HepG2 (cell line): ENCODE results near the gene MAP3K19. TPM values are rescaled to one million over a fixed set of nuclear protein-coding genes. Genes with fewer than 3 reads are reported as not detected.
"Not testable (repeated sequence)": the region's sequence is repeated elsewhere in the genome, so short reads cannot be mapped to it uniquely, and the experiment has no call there.

Experiments used
- ATAC-seq: fragments of 200-7000 bp; cut with Tn5 transposase; 3 replicates; pipeline ENCODE4 v1.9.1; 2020; ENCODE audit warnings: mild to moderate bottlenecking, moderate library complexity
- BruUV-seq: library from RNA; stranded (reverse); fragments of 400-500 nt; replicated peaks from 2 replicates; lab custom pipeline; 2021; lab: Mats Ljungman, UMichigan
- CTCF ChIA-PET: fragments of 300-600 bp; formaldehyde crosslinking; extraction: SDS; loops from one replicate; lab custom pipeline; 2021; ENCODE audit warnings: low total read pairs, inconsistent platforms, low intra/inter-chr PET ratio; lab: Yijun Ruan, JAX
- POLR2A ChIA-PET: fragments of 350-600 bp; sonication (Branson Sonifier 250); formaldehyde crosslinking; loops from one replicate; lab custom pipeline; 2020; ENCODE audit warnings: antibody characterized with exemption, inconsistent platforms; lab: Yijun Ruan, JAX
- DNase-seq: peaks from one replicate; pipeline ENCODE4 v3.0.0-alpha.2; 2015; ENCODE audit warnings: low spot score
- FAIRE-seq: peaks from 3 replicates; lab custom pipeline; 2011; peaks lifted over from hg19 to GRCh38; lab: Jason Lieb, UNC
- H2AFZ ChIP-seq: one replicate; pipeline ENCODE4 v1.6.1; 2011; ENCODE audit warnings: low read length, inconsistent platforms
- H3K27ac ChIP-seq: fragments of 300-600 bp; 3 replicates; pipeline ENCODE4 v1.8.0; 2011; ENCODE audit warnings: mixed run types, mild to moderate bottlenecking, mixed read lengths, low read length, inconsistent platforms; ENCODE audit not compliant: insufficient read depth; ENCODE audit errors: extremely low read length
- H3K27me3 ChIP-seq, 2 experiments: fragments of 200-600 bp in 1 of 2; 2 replicates in 1 of 2; 3 replicates in 1 of 2; pipeline versions ENCODE4 v1.6.0 to v1.8.0; 2011; ENCODE audit warnings: low read length in 2 of 2, mild to moderate bottlenecking in 2 of 2, moderate library complexity in 2 of 2, inconsistent platforms in 1 of 2; ENCODE audit not compliant: insufficient read depth in 2 of 2, control insufficient read depth in 1 of 2
- H3K36me3 ChIP-seq, 2 experiments: fragments of 200-600 bp in 1 of 2; replicated peaks in 1 of 2; 2 replicates in 1 of 2; 3 replicates in 1 of 2; pipeline versions ENCODE4 v1.5.1 to v1.8.0; 2011; ENCODE audit warnings: low read length in 2 of 2, inconsistent platforms in 1 of 2; ENCODE audit not compliant: insufficient read depth in 2 of 2, control insufficient read depth in 1 of 2
- H3K4me1 ChIP-seq: 2 replicates; pipeline ENCODE4 v1.5.1; 2012; ENCODE audit warnings: low read length, inconsistent platforms; ENCODE audit not compliant: insufficient read depth
- H3K4me2 ChIP-seq: 2 replicates; pipeline ENCODE4 v1.6.0; 2011; ENCODE audit warnings: low read depth, low read length, inconsistent platforms
- H3K4me3 ChIP-seq, 3 experiments: fragments of 200-600 bp in 1 of 3; sonication (generic), shearing (Covaris generic) in 1 of 3; replicated peaks in 1 of 3; 2 replicates each; pipeline ENCODE4 v1.5.1; 2011 to 2016; ENCODE audit warnings: low read length in 3 of 3, inconsistent platforms in 2 of 3, low read depth in 2 of 3, mild to moderate bottlenecking in 2 of 3, control low read depth in 1 of 3, mixed read lengths in 1 of 3; ENCODE audit not compliant: insufficient read depth in 1 of 3
- H3K79me2 ChIP-seq: one replicate; pipeline ENCODE4 v1.6.1; 2011; ENCODE audit warnings: low read length, inconsistent platforms; ENCODE audit not compliant: insufficient read depth
- H3K9ac ChIP-seq: 2 replicates; pipeline ENCODE4 v1.6.0; 2011; ENCODE audit warnings: mild to moderate bottlenecking, low read depth, low read length, inconsistent platforms; ENCODE audit not compliant: insufficient read depth
- H3K9me3 ChIP-seq: 2 replicates; pipeline ENCODE4 v1.5.1; 2012; ENCODE audit warnings: mild to moderate bottlenecking, low read length
- H4K20me1 ChIP-seq: 2 replicates; pipeline ENCODE4 v1.6.0; 2011; ENCODE audit warnings: inconsistent platforms, mild to moderate bottlenecking, low read length, moderate library complexity; ENCODE audit not compliant: insufficient read depth
- EHMT2 ChIP-seq: fragments of 200-600 bp; sonication (generic); IDR thresholded peaks from 2 replicates; pipeline ENCODE4 v1.7.0; 2017; ENCODE audit warnings: antibody characterized with exemption, low read depth, low read length, borderline replicate concordance
- EZH2 ChIP-seq: conservative IDR thresholded peaks from 2 replicates; pipeline ENCODE4 v1.6.1; 2012; ENCODE audit warnings: mild to moderate bottlenecking, low read depth, low read length, moderate library complexity
- FOSL1 ChIP-seq: sonication (generic); formaldehyde crosslinking; IDR thresholded peaks from 2 replicates; pipeline ENCODE4 v1.9.0; 2021; ENCODE audit warnings: missing genetic modification reagents, borderline replicate concordance
- KDM3A ChIP-seq: IDR thresholded peaks from 2 replicates; pipeline ENCODE4 v1.6.1; 2018; ENCODE audit warnings: low read depth, missing compliant biosample characterization
- SP1 ChIP-seq, 2 experiments: fragments of 450-650 bp in 1 of 2; sonication (generic) in 1 of 2; formaldehyde crosslinking in 1 of 2; IDR thresholded peaks; 2 replicates each; pipeline versions ENCODE4 v1.4.0 to v1.6.1; 2016 to 2020; ENCODE audit warnings: missing genetic modification reagents in 1 of 2
- ZC3H13 ChIP-seq: sonication (generic); formaldehyde crosslinking; IDR thresholded peaks from 2 replicates; pipeline ENCODE4 v1.8.1; 2023; ENCODE audit warnings: mild to moderate bottlenecking, missing genetic modification reagents, moderate library complexity
- ZEB1 ChIP-seq: IDR thresholded peaks from 2 replicates; pipeline ENCODE4 v1.6.1; 2012; ENCODE audit warnings: mild to moderate bottlenecking, low read depth, inconsistent platforms; ENCODE audit not compliant: insufficient replicate concordance
- ZNF136 ChIP-seq: sonication (generic); formaldehyde crosslinking; IDR thresholded peaks from 2 replicates; pipeline ENCODE4 v1.8.1; 2022; ENCODE audit warnings: low read depth, mild to moderate bottlenecking, moderate library complexity, missing genetic modification reagents
- ZNF432 ChIP-seq: sonication (generic); formaldehyde crosslinking; IDR thresholded peaks from 2 replicates; pipeline ENCODE4 v1.5.0; 2020; ENCODE audit warnings: missing genetic modification reagents, mild to moderate bottlenecking, borderline replicate concordance
- ZNF644 ChIP-seq: IDR thresholded peaks from 2 replicates; pipeline ENCODE4 v1.6.1; 2016; ENCODE audit warnings: low read depth
- ZSCAN31 ChIP-seq: sonication (generic); formaldehyde crosslinking; IDR thresholded peaks from 2 replicates; pipeline ENCODE4 v1.5.0; 2020; ENCODE audit warnings: low read depth, mild to moderate bottlenecking, missing genetic modification reagents
- WGBS: methylation state at CpG from one replicate; pipeline ENCODE4 v1.1.6; 2017; ENCODE audit warnings: low lambda C conversion rate; 5-methylcytosine and 5-hydroxymethylcytosine counted together
- in situ Hi-C: cut with HindIII; loops from 2 replicates; pipeline ENCODE4 v1.10.0; 2017; ENCODE audit warnings: low pct_unique_long_range_greater_than_20kb; ENCODE audit not compliant: extremely low pct_ligation_motif_present
- intact Hi-C: fragments of 100-400 bp; cut with micrococcal nuclease; formaldehyde crosslinking; loops from one replicate; pipeline ENCODE4 v1.10.0; 2022; ENCODE audit not compliant: unreplicated experiment
- polyA plus RNA-seq, 8 experiments: library from polyadenylated mRNA; depleted of rRNA in 3 of 8; stranded (reverse) in 7 of 8; unstranded in 1 of 8; fragments of >200 nt; fragmentation: Illumina TruSeq in 4 of 8; extraction: Trizol in 4 of 8; gene quantifications; 2 replicates each; pipeline versions ENCODE4 v1.2.1 to v1.2.3, GENCODE V29; 2011 to 2016; ENCODE audit warnings: low read depth in 4 of 8, missing spikeins in 1 of 8, mixed read lengths in 1 of 8; ENCODE audit not compliant: insufficient read depth in 1 of 8
- total RNA-seq, 5 experiments: library from RNA; depleted of rRNA; stranded (reverse); fragments of >200 nt; fragmentation: Illumina TruSeq; extraction: Trizol; gene quantifications; 2 replicates each; pipeline ENCODE4 v1.2.3, GENCODE V29; 2016; ENCODE audit warnings: low read depth in 1 of 5
- TF ChIP-seq, protein P1 (sequence below): sonication (generic); formaldehyde crosslinking; IDR thresholded peaks from 2 replicates; pipeline ENCODE4 v1.5.0; 2020; ENCODE audit warnings: mild to moderate bottlenecking, missing genetic modification reagents, moderate library complexity

The MAP3K19 gene
- total and polyA plus RNA-seq, 2 of the 13 experiments (the other 11 are each of a cell fraction or from before 2014, with no cell fraction given), result not detected

DNA sequence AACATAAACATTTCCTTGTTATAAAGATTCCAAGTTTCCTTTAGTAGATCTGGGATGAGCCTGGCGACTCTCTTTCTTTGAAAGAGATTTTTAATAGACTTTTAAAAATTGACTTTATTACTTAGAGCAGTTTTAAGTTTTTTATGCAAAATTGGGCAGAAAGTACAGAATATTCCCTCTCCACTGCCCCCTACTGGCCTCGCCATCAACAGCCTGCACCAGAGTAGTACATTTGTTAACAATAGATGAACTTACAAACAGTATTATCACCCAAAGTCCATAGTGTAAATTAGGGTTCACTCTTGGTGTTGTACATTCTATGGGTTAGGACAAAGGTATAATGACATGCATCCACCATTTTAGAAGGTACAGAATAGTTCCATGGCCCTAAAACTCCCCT, 3.9 kb downstream of the MAP3K19 start:
- intact Hi-C loops, result no loop called here
- Histone ChIP-seq H3K79me2 (no peaks in the 10 kb centered on the region), H3K4me1 (peaks cover 14% of the 10 kb centered on the region), H3K27me3 (no peaks in the 10 kb centered on the region; a peak in 1 of 5 replicates), H4K20me1 (no peaks in the 10 kb centered on the region), H3K36me3 (no peaks in the 10 kb centered on the region), H3K4me3 (no peak overlapping the region), H3K9ac (no peak overlapping the region), H3K27ac (no peak overlapping the region), H3K4me2 (no peak overlapping the region), H2AFZ (no peak overlapping the region), H3K9me3 (no peaks in the 10 kb centered on the region)
- POLR2A ChIA-PET, result no interaction called here
- CTCF ChIA-PET, result no interaction called here
- FAIRE-seq (no peak), DNase-seq (no peak), ATAC-seq (no peak; the same call in 2 of the 3 replicates)
- BruUV-seq, result no TSS peak
- WGBS, result 23% methylated on average over 2 of the region's 2 CpGs
- TF ChIP-seq EHMT2 (peak; percentile 55; the same call in 1 of the 2 replicates), ZNF644 (CRISPR knock-in tag) (peak; percentile 58; the same call in 1 of the 2 replicates), ZSCAN31 (CRISPR knock-in tag) (no peak), ZNF136 (no peak)
- TF ChIP-seq, protein P1, sequence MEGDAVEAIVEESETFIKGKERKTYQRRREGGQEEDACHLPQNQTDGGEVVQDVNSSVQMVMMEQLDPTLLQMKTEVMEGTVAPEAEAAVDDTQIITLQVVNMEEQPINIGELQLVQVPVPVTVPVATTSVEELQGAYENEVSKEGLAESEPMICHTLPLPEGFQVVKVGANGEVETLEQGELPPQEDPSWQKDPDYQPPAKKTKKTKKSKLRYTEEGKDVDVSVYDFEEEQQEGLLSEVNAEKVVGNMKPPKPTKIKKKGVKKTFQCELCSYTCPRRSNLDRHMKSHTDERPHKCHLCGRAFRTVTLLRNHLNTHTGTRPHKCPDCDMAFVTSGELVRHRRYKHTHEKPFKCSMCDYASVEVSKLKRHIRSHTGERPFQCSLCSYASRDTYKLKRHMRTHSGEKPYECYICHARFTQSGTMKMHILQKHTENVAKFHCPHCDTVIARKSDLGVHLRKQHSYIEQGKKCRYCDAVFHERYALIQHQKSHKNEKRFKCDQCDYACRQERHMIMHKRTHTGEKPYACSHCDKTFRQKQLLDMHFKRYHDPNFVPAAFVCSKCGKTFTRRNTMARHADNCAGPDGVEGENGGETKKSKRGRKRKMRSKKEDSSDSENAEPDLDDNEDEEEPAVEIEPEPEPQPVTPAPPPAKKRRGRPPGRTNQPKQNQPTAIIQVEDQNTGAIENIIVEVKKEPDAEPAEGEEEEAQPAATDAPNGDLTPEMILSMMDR (CRISPR knock-in tag), result peak; percentile 34; the same call in 1 of the 2 replicates
- in situ Hi-C loops, result no loop called here

DNA sequence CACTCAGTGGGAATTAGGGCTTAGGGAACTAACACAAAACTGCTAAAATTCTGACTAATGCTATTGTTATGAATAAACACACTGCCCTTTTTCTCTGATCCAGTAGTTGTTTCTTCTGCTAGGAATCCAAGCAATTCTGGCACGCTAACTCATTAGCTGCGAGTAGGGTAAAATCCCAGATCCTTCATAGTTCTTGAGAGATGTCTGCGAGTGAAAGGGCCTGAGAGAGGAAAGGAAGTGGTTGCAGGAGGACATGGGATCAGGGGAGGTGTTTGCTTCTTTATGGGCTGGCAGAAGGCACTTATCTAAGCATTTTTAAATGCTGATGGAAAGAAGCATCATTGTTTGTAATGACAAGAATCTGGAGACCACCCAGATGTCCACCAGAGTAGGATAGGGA, 9.4 kb downstream of the MAP3K19 start:
- 30% methylated on average over 3 of the region's 3 CpGs for WGBS
- Histone ChIP-seq H3K9me3 (no peaks in the 10 kb centered on the region), H3K9ac (no peak overlapping the region), H3K4me1 (no peaks in the 10 kb centered on the region), H2AFZ (no peak overlapping the region), H3K27me3 (no peaks in the 10 kb centered on the region; a peak in 1 of 5 replicates), H3K27ac (no peak overlapping the region), H3K36me3 (no peaks in the 10 kb centered on the region), H3K4me2 (no peak overlapping the region), H3K79me2 (no peaks in the 10 kb centered on the region), H4K20me1 (no peaks in the 10 kb centered on the region), H3K4me3 (no peak overlapping the region)
- TF ChIP-seq ZEB1 (no peak), KDM3A (CRISPR knock-in tag) (no peak), FOSL1 (no peak), EZH2 (no peak), ZNF432 (CRISPR knock-in tag) (no peak), ZC3H13 (CRISPR knock-in tag) (no peak), SP1 (IDR thresholded peaks at IDR 0.05) (no peak), SP1 (CRISPR knock-in tag; IDR thresholded peaks at IDR 0.05) (no peak)
- no TSS peak for BruUV-seq
- FAIRE-seq (no peak), ATAC-seq (no peak), DNase-seq (no peak)
- ChIA-PET POLR2A (no interaction called here), CTCF (no interaction called here)
- in situ Hi-C loops, result no loop called here
- intact Hi-C loops, result no loop called here

DNA sequence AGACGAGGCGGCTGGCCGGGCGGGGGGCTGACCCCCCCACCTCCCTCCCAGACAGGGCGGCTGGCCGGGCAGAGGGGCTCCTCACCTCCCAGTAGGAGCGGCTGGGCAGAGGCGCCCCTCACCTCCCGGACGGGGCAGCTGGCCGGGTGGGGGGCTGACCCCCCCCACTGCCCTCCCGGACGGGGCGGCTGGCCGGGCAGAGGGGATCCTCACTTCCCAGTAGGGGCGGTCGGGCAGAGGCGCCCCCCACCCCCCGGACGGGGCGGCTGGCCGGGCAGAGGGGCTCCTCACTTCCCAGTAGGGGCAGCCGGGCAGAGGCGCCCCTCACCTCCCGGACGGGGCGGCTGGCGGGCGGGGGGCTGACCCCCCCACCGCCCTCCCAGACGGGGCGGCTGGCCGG, 14.0 kb downstream of the MAP3K19 start:
- CTCF ChIA-PET, BruUV-seq, H3K4me3 ChIP-seq, ATAC-seq, H3K27ac ChIP-seq, H3K9me3 ChIP-seq, H3K27me3 ChIP-seq, H2AFZ ChIP-seq, DNase-seq, in situ Hi-C loops, H3K79me2 ChIP-seq, intact Hi-C loops, FAIRE-seq, H3K4me2 ChIP-seq, H3K4me1 ChIP-seq, H3K9ac ChIP-seq, H3K36me3 ChIP-seq, POLR2A ChIA-PET, H4K20me1 ChIP-seq: not testable (repeated sequence)
- WGBS, result 87% methylated on average over 6 of the region's 33 CpGs
